Astrocyte (in vitro differentiated cells and primary cell): ENCODE results near the gene NARS2.

Experiments
- EZH2 ChIP-seq: IDR thresholded peaks from 2 replicates; pipeline ENCODE4 v1.6.1; 2012; ENCODE audit warnings: mild to moderate bottlenecking, low read length, inconsistent platforms; ENCODE audit not compliant: insufficient read depth
- TF ChIP-seq, protein P1 (sequence below): IDR thresholded peaks from 2 replicates; pipeline ENCODE4 v1.5.1; 2011; ENCODE audit warnings: low read depth, mild to moderate bottlenecking, inconsistent platforms, low read length, moderate library complexity; ENCODE audit not compliant: insufficient read depth

DNA sequence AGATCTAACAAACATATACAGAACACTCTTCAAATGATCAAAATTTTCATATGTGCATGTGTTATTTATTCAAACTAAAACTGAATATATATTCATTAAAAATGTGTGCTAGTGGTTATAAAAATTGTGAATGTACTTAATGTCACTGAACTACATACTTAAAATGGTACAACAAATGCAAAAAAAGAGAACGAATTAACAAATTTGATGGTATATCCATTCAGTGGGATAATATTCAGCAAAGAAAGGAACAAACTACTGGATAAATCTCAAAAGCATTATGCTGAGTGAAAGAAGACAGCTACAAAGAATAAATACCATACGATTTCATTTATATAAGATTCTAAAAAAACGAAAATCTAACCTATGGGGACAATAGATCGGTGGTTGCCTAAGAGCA lies 64.1 kb downstream of the NARS2 start:
- TF ChIP-seq EZH2, result no peak
- TF ChIP-seq, protein P1, sequence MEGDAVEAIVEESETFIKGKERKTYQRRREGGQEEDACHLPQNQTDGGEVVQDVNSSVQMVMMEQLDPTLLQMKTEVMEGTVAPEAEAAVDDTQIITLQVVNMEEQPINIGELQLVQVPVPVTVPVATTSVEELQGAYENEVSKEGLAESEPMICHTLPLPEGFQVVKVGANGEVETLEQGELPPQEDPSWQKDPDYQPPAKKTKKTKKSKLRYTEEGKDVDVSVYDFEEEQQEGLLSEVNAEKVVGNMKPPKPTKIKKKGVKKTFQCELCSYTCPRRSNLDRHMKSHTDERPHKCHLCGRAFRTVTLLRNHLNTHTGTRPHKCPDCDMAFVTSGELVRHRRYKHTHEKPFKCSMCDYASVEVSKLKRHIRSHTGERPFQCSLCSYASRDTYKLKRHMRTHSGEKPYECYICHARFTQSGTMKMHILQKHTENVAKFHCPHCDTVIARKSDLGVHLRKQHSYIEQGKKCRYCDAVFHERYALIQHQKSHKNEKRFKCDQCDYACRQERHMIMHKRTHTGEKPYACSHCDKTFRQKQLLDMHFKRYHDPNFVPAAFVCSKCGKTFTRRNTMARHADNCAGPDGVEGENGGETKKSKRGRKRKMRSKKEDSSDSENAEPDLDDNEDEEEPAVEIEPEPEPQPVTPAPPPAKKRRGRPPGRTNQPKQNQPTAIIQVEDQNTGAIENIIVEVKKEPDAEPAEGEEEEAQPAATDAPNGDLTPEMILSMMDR, result no peak
